DOHH2 (cell line): Measurements from ENCODE around the gene OPN1MW.
"Not testable (repeated sequence)": the region's sequence is repeated elsewhere in the genome, so short reads cannot be mapped to it uniquely, and the experiment has no call there.

Experiments
- EZH2phosphoT487 ChIP-seq: fragments of 200-600 bp; sonication (generic); IDR thresholded peaks from 2 replicates; pipeline ENCODE4 v1.6.1; 2017; ENCODE audit warnings: borderline replicate concordance, mild to moderate bottlenecking, antibody characterized with exemption, low read length, moderate library complexity, mixed read lengths
- TF ChIP-seq, protein P1 (sequence below): fragments of 200-600 bp; sonication (generic); IDR thresholded peaks from one replicate; pipeline ENCODE4 v1.5.1; 2014; ENCODE audit warnings: antibody characterized with exemption, mild to moderate bottlenecking, low read depth, low read length; ENCODE audit not compliant: poor library complexity, severe bottlenecking

GRCh38 chrX:154238939-154239559 lies 56.7 kb downstream of the OPN1MW start:
- TF ChIP-seq, protein P1, sequence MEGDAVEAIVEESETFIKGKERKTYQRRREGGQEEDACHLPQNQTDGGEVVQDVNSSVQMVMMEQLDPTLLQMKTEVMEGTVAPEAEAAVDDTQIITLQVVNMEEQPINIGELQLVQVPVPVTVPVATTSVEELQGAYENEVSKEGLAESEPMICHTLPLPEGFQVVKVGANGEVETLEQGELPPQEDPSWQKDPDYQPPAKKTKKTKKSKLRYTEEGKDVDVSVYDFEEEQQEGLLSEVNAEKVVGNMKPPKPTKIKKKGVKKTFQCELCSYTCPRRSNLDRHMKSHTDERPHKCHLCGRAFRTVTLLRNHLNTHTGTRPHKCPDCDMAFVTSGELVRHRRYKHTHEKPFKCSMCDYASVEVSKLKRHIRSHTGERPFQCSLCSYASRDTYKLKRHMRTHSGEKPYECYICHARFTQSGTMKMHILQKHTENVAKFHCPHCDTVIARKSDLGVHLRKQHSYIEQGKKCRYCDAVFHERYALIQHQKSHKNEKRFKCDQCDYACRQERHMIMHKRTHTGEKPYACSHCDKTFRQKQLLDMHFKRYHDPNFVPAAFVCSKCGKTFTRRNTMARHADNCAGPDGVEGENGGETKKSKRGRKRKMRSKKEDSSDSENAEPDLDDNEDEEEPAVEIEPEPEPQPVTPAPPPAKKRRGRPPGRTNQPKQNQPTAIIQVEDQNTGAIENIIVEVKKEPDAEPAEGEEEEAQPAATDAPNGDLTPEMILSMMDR: not testable (repeated sequence)
- not testable (repeated sequence) for TF ChIP-seq EZH2phosphoT487
